ENCODE measurements around the gene INSM2. TPM values are rescaled to one million over a fixed set of nuclear protein-coding genes. Genes with fewer than 3 reads are reported as not detected.

INSM2 gene
- total and polyA plus RNA-seq, 2 of the 13 experiments (the other 11 are each of a cell fraction or from before 2014, with no cell fraction given): not detected

GRCh38 chr14:35499180-35499579 is 34.8 kb upstream of the INSM2 start:
- in situ Hi-C loops (cut with HindIII; ENCODE audit: extremely low pct_ligation_motif_present, low pct_unique_long_range_greater_than_20kb): no loop called here
- H3K4me3 ChIP-seq (replicated peaks in 1 of 3; ENCODE audit: insufficient read depth in 1 of 3, low read depth in 2 of 3, low read length in 3 of 3): no peak overlapping the region
- POLR2A ChIA-PET: no interaction called here
- FAIRE-seq (no peak), DNase-seq (ENCODE audit: low spot score) (no peak), ATAC-seq (no peak)
- no peak overlapping the region for H3K9ac ChIP-seq (ENCODE audit: insufficient read depth, low read depth, low read length)
- H3K27ac ChIP-seq (ENCODE audit: extremely low read length, insufficient read depth, low read length): no peak overlapping the region
- no peaks in the 10 kb centered on the region for H3K27me3 ChIP-seq (ENCODE audit: control insufficient read depth in 1 of 2, insufficient read depth in 2 of 2, low read length in 2 of 2)
- CTCF ChIA-PET (ENCODE audit: low intra/inter-chr PET ratio, low total read pairs): no interaction called here
- H3K79me2 ChIP-seq (ENCODE audit: insufficient read depth, low read length): no peaks in the 10 kb centered on the region
- H3K4me1 ChIP-seq (ENCODE audit: insufficient read depth, low read length): peaks cover 8% of the 10 kb centered on the region
- no peak overlapping the region for H3K4me2 ChIP-seq (ENCODE audit: low read depth, low read length)
- no TSS peak for BruUV-seq (replicated peaks)
- H3K9me3 ChIP-seq (ENCODE audit: low read length): no peaks in the 10 kb centered on the region
- no peaks in the 10 kb centered on the region for H3K36me3 ChIP-seq (replicated peaks in 1 of 2; ENCODE audit: control insufficient read depth in 1 of 2, insufficient read depth in 2 of 2, low read length in 2 of 2)
- H2AFZ ChIP-seq (ENCODE audit: low read length): no peak overlapping the region
- TF ChIP-seq MAFF (IDR thresholded peaks at IDR 0.05; ENCODE audit: low read depth, low read length) (peak; percentile 38; the same call in 1 of the 2 replicates), MAFK (conservative IDR thresholded peaks at IDR 0.05 in 1 of 2, IDR thresholded peaks at IDR 0.05 in 1 of 2; ENCODE audit: low read length in 2 of 2) (peak; percentile 71), ATF3 (CRISPR knock-in tag; IDR thresholded peaks at IDR 0.05) (no peak)
- WGBS (ENCODE audit: low lambda C conversion rate): 54% methylated on average over 2 of the region's 2 CpGs
- intact Hi-C loops (cut with micrococcal nuclease; ENCODE audit: unreplicated experiment): no loop called here
- no peaks in the 10 kb centered on the region for H4K20me1 ChIP-seq (ENCODE audit: insufficient read depth, low read length)

GRCh38 chr14:35503646-35504045 is 30.3 kb upstream of the INSM2 start:
- no peak for TF ChIP-seq GATAD1 (CRISPR knock-in tag; IDR thresholded peaks at IDR 0.05)
- no peak for TF ChIP-seq FOXO4 (CRISPR knock-in tag; conservative IDR thresholded peaks at IDR 0.05)
- TF ChIP-seq CREB1 (IDR thresholded peaks at IDR 0.05): no peak
- 0 out of 2 replicates have a peak, but pooled peaks have one; percentile 20 for TF ChIP-seq CREB1 (CRISPR knock-in tag; IDR thresholded peaks at IDR 0.05)
- TF ChIP-seq ZNF513 (CRISPR knock-in tag; conservative IDR thresholded peaks at IDR 0.05): no peak
- no peak for TF ChIP-seq RORA (CRISPR knock-in tag; IDR thresholded peaks at IDR 0.05)
- TF ChIP-seq ISX (CRISPR knock-in tag; conservative IDR thresholded peaks at IDR 0.05): 0 out of 2 replicates have a peak, but pooled peaks have one; percentile 35
- peak; percentile 2; the same call in 1 of the 2 replicates for TF ChIP-seq TCF7L2 (IDR thresholded peaks at IDR 0.05; ENCODE audit: low read depth, low read length)
- ATAC-seq (0 out of 3 replicates have a peak, but pooled peaks have one; percentile 33), FAIRE-seq (no peak), DNase-seq (ENCODE audit: low spot score) (no peak)
- Histone ChIP-seq H3K9me3 (ENCODE audit: low read length) (no peaks in the 10 kb centered on the region), H3K4me3 (replicated peaks in 1 of 3; ENCODE audit: insufficient read depth in 1 of 3, low read depth in 2 of 3, low read length in 3 of 3) (no peak overlapping the region), H3K79me2 (ENCODE audit: insufficient read depth, low read length) (no peaks in the 10 kb centered on the region), H3K4me2 (ENCODE audit: low read depth, low read length) (no peak overlapping the region), H4K20me1 (ENCODE audit: insufficient read depth, low read length) (no peaks in the 10 kb centered on the region), H3K4me1 (ENCODE audit: insufficient read depth, low read length) (peaks cover 16% of the 10 kb centered on the region), H3K9ac (ENCODE audit: insufficient read depth, low read depth, low read length) (no peak overlapping the region), H3K27ac (ENCODE audit: extremely low read length, insufficient read depth, low read length) (no peak overlapping the region), H3K36me3 (replicated peaks in 1 of 2; ENCODE audit: control insufficient read depth in 1 of 2, insufficient read depth in 2 of 2, low read length in 2 of 2) (no peaks in the 10 kb centered on the region), H2AFZ (ENCODE audit: low read length) (no peak overlapping the region), H3K27me3 (ENCODE audit: control insufficient read depth in 1 of 2, insufficient read depth in 2 of 2, low read length in 2 of 2) (0 out of 5 replicates have a peak, but pooled peaks cover 0 to 3% of the 10 kb centered on the region in 2 experiments)
- no TSS peak for BruUV-seq (replicated peaks)
- ChIA-PET POLR2A (no interaction called here), CTCF (ENCODE audit: low intra/inter-chr PET ratio, low total read pairs) (no interaction called here)
- in situ Hi-C loops (cut with HindIII; ENCODE audit: extremely low pct_ligation_motif_present, low pct_unique_long_range_greater_than_20kb): no loop called here
- intact Hi-C loops (cut with micrococcal nuclease; ENCODE audit: unreplicated experiment): no loop called here
- 2% methylated on average over 3 of the region's 3 CpGs for WGBS (ENCODE audit: low lambda C conversion rate)

All from HepG2 (cell line).